Type B pancreatic cell (in vitro differentiated cells): ENCODE results near the gene PEX5L. TPM values are rescaled to one million over a fixed set of nuclear protein-coding genes. Genes with fewer than 3 reads are reported as not detected.

Source experiments
- DNase-seq: peaks from one replicate; pipeline ENCODE4 v3.0.0; 2021; ENCODE audit warnings: mixed read lengths; ENCODE audit not compliant: unreplicated experiment; ENCODE audit errors: extremely low spot score
- H3K27ac Mint-ChIP-seq: 2 replicates; pipeline ENCODE4 v1.8.0; 2021; ENCODE audit warnings: mild to moderate bottlenecking, mixed read lengths
- H3K27me3 Mint-ChIP-seq: 2 replicates; pipeline ENCODE4 v1.8.0; 2021; ENCODE audit warnings: mixed read lengths
- H3K36me3 Mint-ChIP-seq: 2 replicates; pipeline ENCODE4 v1.8.0; 2021; ENCODE audit warnings: mixed read lengths
- H3K4me1 Mint-ChIP-seq: one replicate; pipeline ENCODE4 v1.8.0; 2021; ENCODE audit warnings: mixed read lengths; ENCODE audit not compliant: unreplicated experiment
- H3K4me3 Mint-ChIP-seq: 2 replicates; pipeline ENCODE4 v1.8.0; 2021; ENCODE audit warnings: mild to moderate bottlenecking, mixed read lengths
- H3K9me3 Mint-ChIP-seq: 2 replicates; pipeline ENCODE4 v1.8.0; 2021; ENCODE audit warnings: mixed read lengths
- total RNA-seq: library from RNA; stranded (reverse); gene quantifications from 2 replicates; pipeline ENCODE4 v1.2.1, GENCODE V29; 2021; ENCODE audit warnings: low replicate concordance
- TF ChIP-seq, protein P1 (sequence below): fragments of 200-600 bp; sonication (generic); conservative IDR thresholded peaks from 2 replicates; pipeline ENCODE4 v1.5.0; 2021; ENCODE audit warnings: antibody characterized with exemption, mild to moderate bottlenecking

PEX5L gene
- total RNA-seq, 1 donor from 2014 or later: 1.1 TPM

DNA sequence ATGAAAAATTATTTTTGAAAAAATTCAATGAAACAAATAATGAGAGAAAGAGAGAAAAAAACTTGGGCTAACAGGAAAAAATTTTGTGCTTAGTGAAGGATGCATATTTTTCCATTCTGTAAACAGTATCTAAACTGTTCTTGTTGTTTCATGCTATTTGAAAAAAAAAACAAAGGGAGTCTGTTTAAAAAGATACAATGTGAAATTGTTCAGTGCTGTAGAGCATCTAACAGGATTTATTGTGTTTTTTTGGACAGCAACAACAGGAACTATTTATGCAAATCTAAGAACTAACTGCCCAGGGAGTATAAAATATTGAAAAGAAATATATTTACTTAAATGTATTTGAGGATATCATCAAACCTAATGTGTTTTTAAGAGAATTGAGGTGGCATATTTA is 55.1 kb downstream of the PEX5L start:
- no peaks in the 10 kb centered on the region for H3K9me3 Mint-ChIP-seq
- no peak overlapping the region for H3K27ac Mint-ChIP-seq
- H3K4me3 Mint-ChIP-seq: no peak overlapping the region
- DNase-seq: no peak
- no peaks in the 10 kb centered on the region for H3K27me3 Mint-ChIP-seq
- H3K36me3 Mint-ChIP-seq: no peaks in the 10 kb centered on the region
- peaks cover 4% of the 10 kb centered on the region for H3K4me1 Mint-ChIP-seq
- TF ChIP-seq, protein P1, sequence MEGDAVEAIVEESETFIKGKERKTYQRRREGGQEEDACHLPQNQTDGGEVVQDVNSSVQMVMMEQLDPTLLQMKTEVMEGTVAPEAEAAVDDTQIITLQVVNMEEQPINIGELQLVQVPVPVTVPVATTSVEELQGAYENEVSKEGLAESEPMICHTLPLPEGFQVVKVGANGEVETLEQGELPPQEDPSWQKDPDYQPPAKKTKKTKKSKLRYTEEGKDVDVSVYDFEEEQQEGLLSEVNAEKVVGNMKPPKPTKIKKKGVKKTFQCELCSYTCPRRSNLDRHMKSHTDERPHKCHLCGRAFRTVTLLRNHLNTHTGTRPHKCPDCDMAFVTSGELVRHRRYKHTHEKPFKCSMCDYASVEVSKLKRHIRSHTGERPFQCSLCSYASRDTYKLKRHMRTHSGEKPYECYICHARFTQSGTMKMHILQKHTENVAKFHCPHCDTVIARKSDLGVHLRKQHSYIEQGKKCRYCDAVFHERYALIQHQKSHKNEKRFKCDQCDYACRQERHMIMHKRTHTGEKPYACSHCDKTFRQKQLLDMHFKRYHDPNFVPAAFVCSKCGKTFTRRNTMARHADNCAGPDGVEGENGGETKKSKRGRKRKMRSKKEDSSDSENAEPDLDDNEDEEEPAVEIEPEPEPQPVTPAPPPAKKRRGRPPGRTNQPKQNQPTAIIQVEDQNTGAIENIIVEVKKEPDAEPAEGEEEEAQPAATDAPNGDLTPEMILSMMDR: no peak

- Mint-ChIP-seq H3K4me1 (peaks cover 4% of the 10 kb centered on the region), H3K27ac (no peak overlapping the region), H3K27me3 (peaks cover 2% of the 10 kb centered on the region), H3K36me3 (no peaks in the 10 kb centered on the region), H3K4me3 (no peak overlapping the region), H3K9me3 (no peaks in the 10 kb centered on the region)
- TF ChIP-seq, protein P1: no peak
- no peak for DNase-seq
Observed at GRCh38 chr3:179977356-179977755, 59.4 kb downstream of the PEX5L start.

- Mint-ChIP-seq H3K4me1 (peaks cover 4% of the 10 kb centered on the region), H3K9me3 (no peaks in the 10 kb centered on the region), H3K27me3 (peaks cover 8% of the 10 kb centered on the region), H3K4me3 (no peak overlapping the region), H3K36me3 (no peaks in the 10 kb centered on the region), H3K27ac (no peak overlapping the region)
- TF ChIP-seq, protein P1: no peak
- DNase-seq: no peak
Observed at GRCh38 chr3:179973931-179974361, 62.8 kb downstream of the PEX5L start.

DNA sequence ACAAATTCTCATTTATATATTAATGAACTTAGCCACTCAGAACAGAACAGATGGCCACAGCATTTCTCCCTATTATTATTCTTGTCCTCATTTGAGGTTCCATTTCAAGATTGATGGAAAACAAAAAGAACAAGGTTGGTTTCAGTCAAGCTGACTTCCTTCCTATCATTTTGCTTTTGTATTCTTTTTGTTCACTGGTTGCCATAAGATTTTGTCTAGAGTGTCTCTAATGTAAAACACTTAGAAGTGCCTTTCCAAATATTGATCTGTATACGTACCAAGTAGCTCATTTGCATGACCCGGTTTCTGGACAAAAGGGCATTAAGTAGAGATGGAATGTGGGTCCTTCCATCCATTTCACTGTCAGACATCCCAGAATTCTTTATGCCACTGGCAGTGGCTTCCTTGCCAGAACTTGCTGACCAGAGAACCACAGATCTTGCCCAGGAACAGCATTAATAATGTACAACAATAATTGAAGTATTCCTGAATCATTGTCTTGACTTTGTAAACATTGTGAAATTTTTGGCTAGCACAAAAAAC is 63.8 kb downstream of the PEX5L start:
- Mint-ChIP-seq H3K4me3 (no peak overlapping the region), H3K4me1 (peaks cover 4% of the 10 kb centered on the region), H3K9me3 (no peaks in the 10 kb centered on the region), H3K27me3 (peaks cover 8% of the 10 kb centered on the region), H3K27ac (no peak overlapping the region), H3K36me3 (no peaks in the 10 kb centered on the region)
- no peak for DNase-seq
- TF ChIP-seq, protein P1: no peak

DNA sequence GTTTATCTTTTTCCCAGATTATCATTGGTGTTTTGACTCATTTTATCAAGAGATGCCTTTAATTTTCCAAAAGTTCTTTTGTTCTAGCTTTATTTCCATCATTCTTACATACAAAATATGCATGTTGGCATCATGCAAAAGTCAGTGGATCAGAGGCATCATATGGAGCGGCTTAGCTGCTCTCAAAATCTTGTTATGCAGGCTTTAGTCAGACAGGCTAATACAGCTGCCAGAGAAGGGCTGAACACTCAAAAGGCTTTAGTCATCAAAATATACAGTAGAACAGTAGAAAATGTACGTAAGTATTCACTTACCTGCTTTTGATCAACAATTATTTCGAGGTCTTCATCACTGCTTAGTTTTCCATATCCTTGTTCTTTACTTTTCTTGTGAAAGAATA is 65.5 kb downstream of the PEX5L start:
- Mint-ChIP-seq H3K4me3 (no peak overlapping the region), H3K27ac (no peak overlapping the region), H3K36me3 (no peaks in the 10 kb centered on the region), H3K27me3 (peaks cover 8% of the 10 kb centered on the region), H3K9me3 (no peaks in the 10 kb centered on the region), H3K4me1 (no peaks in the 10 kb centered on the region)
- TF ChIP-seq, protein P1: no peak
- DNase-seq: no peak

DNA sequence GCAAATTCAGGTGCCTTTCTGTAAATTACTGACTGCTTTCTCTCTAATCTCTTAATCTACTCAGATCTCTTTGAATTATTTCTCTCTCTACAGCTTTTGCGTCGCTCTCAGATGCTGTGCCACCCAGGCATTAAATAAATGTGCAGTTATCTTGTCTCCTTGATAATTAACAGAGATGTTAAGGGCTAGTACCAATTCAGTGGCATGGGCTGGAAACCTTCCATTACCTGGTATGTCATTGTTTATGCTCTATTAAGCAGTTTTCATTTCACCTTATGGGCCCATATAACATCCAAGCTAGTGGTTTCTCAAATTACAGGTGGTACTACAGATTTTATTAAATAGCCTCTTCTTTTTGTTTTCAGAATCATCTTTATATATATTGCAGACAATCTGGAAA is 66.0 kb downstream of the PEX5L start:
- Mint-ChIP-seq H3K27ac (no peak overlapping the region), H3K27me3 (peaks cover 5% of the 10 kb centered on the region), H3K4me3 (no peak overlapping the region), H3K9me3 (no peaks in the 10 kb centered on the region), H3K4me1 (no peaks in the 10 kb centered on the region), H3K36me3 (no peaks in the 10 kb centered on the region)
- no peak for DNase-seq
- TF ChIP-seq, protein P1: no peak
